Fibroblast of the aortic adventitia (primary cell): Measurements from ENCODE around the gene HOXA9. TPM values are rescaled to one million over a fixed set of nuclear protein-coding genes. Genes with fewer than 3 reads are reported as not detected.

ENCODE experiments used
- DNase-seq: peaks from one replicate; pipeline ENCODE4 v3.0.0-alpha.2; 2010; ENCODE audit warnings: low read depth
- H3K4me3 ChIP-seq: 2 replicates; pipeline ENCODE4 v1.5.1; 2011; ENCODE audit warnings: low read depth, mild to moderate bottlenecking, control low read depth, low read length, moderate library complexity
- total RNA-seq: library from RNA; depleted of rRNA; stranded (reverse); fragments of >200 nt; gene quantifications from 2 replicates; pipeline ENCODE4 v1.2.3, GENCODE V29; 2012; ENCODE audit warnings: low replicate concordance
- TF ChIP-seq, protein P1 (sequence below): IDR thresholded peaks from 2 replicates; pipeline ENCODE4 v1.5.1; 2011; ENCODE audit warnings: mild to moderate bottlenecking, low read length, control low read depth, inconsistent platforms; ENCODE audit not compliant: insufficient read depth

The HOXA9 gene
- total RNA-seq, 1 donor, result not detected

DNA sequence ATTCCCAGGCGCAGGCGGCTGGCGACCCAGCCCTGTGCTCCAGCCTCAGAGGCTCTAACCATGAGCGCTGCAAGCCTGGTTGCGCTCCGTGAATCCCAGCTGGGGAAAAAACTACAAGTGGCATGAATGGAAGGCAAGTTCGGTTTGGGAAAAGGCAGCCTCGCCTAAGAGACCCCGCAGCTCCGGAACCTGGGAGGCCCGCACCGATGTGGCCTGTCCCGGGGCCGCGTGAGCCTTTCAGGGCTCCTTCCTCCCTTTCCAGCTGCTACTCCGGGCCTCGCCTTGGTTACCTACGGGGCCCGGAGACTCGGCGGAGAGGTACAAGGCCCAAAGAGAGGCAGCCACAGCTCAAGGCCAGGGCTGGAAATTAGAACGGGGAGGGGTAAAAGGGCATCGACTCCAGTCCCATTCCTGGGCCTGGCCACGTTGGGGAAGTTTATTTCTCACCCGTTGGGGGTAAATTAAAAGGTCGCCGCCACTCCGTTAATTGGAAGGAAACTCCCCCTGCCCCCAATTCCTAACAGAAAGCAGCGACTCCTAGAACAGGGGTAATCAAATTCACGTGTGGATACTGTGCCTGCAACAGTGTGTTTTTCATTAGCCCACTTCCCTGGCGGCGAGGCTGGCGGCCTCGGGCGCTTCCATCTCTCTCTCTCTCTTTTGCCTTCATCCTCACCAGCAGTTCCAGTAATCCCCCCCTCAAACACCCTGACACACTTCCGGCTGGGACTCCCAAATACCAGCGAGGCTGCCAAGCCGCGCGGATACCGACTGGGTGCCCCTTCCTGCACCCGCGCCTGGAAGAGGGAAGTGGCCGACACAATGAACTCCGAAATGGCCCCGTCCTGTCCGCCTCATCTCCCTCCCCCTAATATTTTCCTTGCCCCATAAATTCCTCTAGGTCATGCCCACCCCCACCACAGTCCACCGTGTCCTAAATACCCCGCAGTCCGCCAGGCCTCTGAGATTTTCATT is 1.5 kb upstream of the HOXA9 start:
- TF ChIP-seq, protein P1, sequence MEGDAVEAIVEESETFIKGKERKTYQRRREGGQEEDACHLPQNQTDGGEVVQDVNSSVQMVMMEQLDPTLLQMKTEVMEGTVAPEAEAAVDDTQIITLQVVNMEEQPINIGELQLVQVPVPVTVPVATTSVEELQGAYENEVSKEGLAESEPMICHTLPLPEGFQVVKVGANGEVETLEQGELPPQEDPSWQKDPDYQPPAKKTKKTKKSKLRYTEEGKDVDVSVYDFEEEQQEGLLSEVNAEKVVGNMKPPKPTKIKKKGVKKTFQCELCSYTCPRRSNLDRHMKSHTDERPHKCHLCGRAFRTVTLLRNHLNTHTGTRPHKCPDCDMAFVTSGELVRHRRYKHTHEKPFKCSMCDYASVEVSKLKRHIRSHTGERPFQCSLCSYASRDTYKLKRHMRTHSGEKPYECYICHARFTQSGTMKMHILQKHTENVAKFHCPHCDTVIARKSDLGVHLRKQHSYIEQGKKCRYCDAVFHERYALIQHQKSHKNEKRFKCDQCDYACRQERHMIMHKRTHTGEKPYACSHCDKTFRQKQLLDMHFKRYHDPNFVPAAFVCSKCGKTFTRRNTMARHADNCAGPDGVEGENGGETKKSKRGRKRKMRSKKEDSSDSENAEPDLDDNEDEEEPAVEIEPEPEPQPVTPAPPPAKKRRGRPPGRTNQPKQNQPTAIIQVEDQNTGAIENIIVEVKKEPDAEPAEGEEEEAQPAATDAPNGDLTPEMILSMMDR, result no peak
- no peak for DNase-seq
- H3K4me3 ChIP-seq, result no peak overlapping the region

DNA sequence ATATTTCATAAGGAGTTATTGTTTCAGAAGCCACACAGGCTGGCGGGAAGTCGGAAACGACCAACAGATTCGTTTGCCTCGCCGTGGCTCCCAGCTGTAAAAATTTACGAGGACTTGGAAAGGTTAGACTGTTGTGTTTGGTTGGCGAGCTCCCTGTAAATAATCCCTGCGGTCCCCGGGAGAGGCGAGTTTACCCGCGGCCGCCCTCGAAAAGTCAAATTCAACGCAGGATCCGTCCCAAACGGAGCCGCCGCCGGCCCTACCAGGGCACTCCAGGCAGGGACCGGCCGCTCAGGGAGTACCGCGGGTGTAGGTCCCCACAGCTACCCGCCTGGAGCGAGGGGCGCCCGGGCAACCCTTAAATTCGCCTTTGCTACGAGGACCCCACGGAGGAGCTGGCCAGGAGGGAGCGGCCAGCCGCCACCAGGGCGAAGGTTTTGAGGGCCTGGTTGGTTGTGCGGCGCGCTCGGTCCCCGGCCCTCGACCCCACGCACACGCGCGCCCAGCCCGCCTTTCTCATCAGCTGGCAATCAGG is 726 bp upstream of the HOXA9 start:
- H3K4me3 ChIP-seq, result no peak overlapping the region
- DNase-seq, result no peak
- TF ChIP-seq, protein P1, result no peak

DNA sequence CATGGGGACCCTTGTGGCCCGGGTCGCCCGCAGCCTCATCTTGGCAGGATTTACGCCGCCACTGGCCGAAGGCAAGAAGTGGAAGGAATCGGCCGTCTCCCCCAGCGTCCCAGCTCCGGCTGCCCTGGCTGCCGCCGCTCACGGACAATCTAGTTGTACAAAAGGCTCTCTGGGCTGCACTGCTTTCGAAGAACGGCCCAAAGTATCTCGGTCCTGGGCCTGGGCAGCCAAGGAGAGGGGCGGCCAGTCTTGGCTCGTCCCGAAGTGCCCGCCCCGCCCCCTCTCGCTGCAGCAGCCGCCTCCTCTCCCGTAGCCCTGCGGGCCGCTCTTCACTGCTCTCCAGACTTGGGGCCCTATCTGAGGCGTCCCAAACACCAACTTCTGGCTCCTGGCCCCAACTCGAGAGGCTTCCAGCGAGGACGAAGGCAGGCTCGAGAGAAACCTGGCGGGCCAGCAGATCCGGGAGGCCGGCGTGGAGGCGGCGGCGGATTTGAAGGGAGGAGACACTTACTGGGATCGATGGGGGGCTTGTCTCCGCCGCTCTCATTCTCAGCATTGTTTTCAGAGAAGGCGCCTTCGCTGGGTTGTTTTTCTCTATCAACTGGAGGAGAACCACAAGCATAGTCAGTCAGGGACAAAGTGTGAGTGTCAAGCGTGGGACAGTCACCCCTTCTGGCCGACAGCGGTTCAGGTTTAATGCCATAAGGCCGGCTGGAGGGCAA is 809 bp downstream of the HOXA9 start:
- TF ChIP-seq, protein P1, result no peak
- DNase-seq, result no peak

DNA sequence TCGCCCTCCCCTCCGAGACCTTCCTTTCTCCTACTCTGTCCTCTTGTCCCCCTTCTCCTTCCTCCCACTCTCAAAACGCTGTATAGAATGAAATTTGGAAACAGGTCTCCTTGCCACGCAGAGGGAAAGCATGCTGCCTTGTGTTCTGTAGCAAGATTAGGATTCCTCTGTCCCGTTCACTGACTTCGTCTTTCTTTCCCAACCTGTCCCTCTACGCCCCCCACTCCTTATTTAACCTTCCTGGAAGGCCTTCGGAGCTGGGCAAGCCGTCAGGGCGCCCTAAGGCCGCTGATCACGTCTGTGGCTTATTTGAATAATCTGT is 1.3 kb downstream of the HOXA9 start:
- H3K4me3 ChIP-seq, result no peak overlapping the region
- TF ChIP-seq, protein P1, result no peak
- no peak for DNase-seq

More for the DNA sequence above, 809 bp downstream of the HOXA9 start:
- H3K4me3 ChIP-seq, result no peak overlapping the region

DNA sequence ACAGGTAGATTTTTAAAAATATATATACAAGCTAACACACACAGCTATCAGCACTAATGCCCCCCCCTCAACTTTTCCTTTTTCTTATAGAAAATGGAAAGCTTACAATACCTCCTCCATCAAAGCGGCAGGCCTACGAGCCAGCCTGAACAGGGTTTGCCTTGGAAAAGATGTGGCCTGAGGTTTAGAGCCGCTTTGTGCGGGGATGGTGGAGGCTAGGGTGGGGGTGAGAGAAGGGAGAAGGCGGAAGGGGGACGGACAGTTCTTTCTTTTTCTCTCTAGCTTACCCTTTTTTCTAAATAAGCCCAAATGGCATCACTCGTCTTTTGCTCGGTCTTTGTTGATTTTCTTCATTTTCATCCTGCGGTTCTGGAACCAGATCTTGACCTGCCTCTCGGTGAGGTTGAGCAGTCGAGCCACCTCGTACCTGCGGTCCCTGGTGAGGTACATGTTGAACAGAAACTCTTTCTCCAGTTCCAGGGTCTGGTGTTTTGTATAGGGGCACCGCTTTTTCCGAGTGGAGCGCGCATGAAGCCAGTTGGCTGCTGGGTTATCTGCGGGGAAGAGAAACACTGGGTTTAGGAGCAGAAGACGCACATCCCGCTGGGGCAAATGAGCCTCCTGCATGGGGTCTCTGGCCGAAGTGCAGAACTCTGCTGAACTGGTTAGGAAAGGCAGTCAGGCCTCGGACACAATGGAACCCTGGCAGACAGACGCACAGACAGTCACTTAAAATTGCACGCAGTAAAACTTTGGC is 1.9 kb downstream of the HOXA9 start:
- TF ChIP-seq, protein P1, result no peak
- DNase-seq, result no peak
- no peak overlapping the region for H3K4me3 ChIP-seq

DNA sequence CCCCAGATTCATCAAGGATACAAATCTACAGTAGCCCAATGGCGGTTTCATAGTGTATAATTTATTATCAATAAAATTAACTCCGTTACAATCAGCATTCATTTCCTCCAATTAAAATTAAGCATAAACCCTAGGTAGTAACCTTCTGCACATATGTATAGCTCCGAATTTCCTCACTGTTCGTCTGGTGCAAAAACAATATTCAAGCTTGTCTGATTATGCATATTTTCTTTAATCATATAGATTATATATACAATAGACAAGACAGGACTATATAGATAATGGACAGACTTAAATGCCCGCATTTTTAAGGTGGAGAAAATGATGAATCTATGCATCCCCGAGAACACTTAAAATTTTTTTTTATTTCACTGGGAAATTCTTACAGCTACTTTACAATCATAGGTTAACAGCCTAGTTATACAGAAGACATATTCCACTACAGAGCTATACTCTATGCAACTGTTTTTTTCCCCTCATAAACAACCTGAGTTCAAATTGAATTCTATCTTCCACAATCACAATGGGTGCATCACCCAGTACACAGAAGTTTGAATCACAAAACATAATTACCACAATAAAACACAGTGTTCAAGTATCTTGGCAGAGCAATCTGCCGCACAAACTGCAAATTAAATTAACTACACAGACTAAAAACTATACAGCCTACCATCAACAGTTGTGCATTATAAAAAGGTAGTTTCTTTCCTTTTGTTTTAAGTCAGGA is 2.6 kb downstream of the HOXA9 start:
- TF ChIP-seq, protein P1, result no peak
- H3K4me3 ChIP-seq, result no peak overlapping the region
- DNase-seq, result no peak
